ENCODE results near the gene IKZF3. TPM values are rescaled to one million over a fixed set of nuclear protein-coding genes. Genes with fewer than 3 reads are reported as not detected.

IKZF3 gene
- total RNA-seq, 1 experiment from 2014 or later = 0.81 TPM

DNA sequence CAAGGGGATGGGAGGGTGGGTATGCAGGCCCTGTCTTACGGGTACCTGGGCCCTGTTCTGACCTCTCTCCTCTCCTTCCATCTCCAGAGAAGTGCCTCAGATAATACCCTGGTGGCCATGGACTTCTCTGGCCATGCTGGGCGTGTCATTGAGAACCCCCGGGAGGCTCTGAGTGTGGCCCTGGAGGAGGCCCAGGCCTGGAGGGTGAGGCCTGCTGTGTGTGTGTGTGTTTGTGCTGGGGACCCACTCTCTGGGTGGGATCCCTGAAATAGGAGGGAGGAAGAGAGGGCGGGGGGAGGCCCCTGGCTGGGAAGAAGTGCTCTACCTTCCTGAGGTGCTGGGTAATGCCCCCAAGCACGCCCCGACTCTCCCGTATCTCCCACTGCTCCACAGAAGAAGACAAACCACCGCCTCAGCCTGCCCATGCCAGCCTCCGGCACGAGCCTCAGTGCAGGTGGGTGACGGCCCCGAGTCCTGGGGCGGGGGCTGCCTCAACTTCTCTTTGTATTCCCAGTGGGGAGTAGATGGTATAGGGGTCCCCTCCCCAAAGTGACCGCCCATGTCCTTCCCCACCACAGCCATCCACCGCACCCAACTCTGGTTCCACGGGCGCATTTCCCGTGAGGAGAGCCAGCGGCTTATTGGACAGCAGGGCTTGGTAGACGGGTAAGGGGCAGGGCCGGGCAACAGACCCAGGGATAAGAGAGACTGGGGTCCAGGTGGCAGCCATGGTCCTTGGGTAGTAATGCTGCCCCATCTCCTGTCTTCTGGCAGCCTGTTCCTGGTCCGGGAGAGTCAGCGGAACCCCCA is 118.6 kb downstream of the IKZF3 start (continued):
- TF ChIP-seq, protein P1, sequence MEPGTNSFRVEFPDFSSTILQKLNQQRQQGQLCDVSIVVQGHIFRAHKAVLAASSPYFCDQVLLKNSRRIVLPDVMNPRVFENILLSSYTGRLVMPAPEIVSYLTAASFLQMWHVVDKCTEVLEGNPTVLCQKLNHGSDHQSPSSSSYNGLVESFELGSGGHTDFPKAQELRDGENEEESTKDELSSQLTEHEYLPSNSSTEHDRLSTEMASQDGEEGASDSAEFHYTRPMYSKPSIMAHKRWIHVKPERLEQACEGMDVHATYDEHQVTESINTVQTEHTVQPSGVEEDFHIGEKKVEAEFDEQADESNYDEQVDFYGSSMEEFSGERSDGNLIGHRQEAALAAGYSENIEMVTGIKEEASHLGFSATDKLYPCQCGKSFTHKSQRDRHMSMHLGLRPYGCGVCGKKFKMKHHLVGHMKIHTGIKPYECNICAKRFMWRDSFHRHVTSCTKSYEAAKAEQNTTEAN (CRISPR knock-in tag; IDR thresholded peaks at IDR 0.05) = no peak
- TF ChIP-seq NFYB (CRISPR knock-in tag; conservative IDR thresholded peaks at IDR 0.05; ENCODE audit: low read depth) (no peak), ZBTB21 (CRISPR knock-in tag; IDR thresholded peaks at IDR 0.05; ENCODE audit: borderline replicate concordance) (no peak), PRRX2 (CRISPR knock-in tag; IDR thresholded peaks at IDR 0.05) (no peak)

DNA sequence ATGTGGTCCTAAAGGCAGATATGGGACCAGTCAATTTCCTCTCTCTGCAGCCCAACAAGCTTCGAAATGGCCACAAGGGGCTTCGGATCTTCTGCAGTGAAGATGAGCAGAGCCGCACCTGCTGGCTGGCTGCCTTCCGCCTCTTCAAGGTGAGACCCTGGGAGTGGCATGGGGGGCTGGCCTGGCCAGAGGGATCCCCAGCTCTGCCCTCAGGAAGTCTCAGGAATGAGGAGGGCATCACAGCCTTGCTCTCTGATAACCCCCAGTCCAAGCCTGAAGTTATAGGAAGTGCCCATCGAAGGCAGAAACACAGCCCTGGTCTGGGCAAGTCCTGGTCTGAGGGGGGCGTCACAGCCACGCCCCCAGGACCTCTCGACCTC is 119.3 kb downstream of the IKZF3 start:
- no peaks in the 10 kb centered on the region for H3K27me3 Mint-ChIP-seq (ENCODE audit: low read depth)
- POLR2A ChIA-PET = no interaction called here

DNA sequence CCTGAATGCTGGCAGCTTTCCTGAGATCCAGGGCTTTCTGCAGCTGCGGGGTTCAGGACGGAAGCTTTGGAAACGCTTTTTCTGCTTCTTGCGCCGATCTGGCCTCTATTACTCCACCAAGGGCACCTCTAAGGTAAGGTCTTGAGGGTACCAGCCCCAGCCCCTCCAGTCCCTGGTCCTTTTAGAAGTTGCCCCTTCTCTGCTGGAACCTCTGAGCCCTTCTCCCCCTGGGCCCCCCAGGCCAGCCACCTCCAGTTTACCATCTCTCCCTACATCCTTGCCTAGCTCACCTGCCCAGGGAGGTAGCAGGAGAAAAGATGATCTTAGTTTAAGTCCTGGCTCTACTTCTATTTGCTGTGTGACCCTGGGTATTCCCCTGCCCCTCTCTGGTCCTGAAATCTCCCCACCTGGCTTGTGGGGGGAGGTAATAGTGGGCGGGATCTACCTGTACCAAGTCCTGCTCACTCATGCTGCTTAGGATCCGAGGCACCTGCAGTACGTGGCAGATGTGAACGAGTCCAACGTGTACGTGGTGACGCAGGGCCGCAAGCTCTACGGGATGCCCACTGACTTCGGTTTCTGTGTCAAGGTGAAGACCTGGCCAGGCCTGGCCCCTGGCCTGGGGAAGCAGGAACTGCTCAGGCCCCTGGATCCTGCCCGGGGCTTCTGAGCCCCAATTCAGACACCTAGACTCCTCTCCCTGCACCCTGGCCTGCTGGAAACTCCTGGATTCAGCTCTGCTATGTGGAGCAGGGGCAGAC is 119.9 kb downstream of the IKZF3 start:
- H3K4me1 Mint-ChIP-seq = peaks cover 24% of the 10 kb centered on the region
- H3K4me3 Mint-ChIP-seq = no peak overlapping the region
- no peak for ATAC-seq
- H3K36me3 Mint-ChIP-seq = peaks cover 23% of the 10 kb centered on the region
- no peaks in the 10 kb centered on the region for H3K27me3 Mint-ChIP-seq (ENCODE audit: low read depth)
- no peak for DNase-seq (ENCODE audit: low spot score)
- ChIA-PET POLR2A (no interaction called here), CTCF (interaction anchor here (1.1 to 1.6 kb wide), 3 partner anchors 11 to 121 kb away, joined by 3 to 10 read pairs (median 8); partner anchors contain the start of gene MIEN1)
- no peaks in the 10 kb centered on the region for H3K9me3 Mint-ChIP-seq
- no peak overlapping the region for H3K27ac Mint-ChIP-seq
- no peak for TF ChIP-seq NR2C2 (CRISPR knock-in tag; IDR thresholded peaks at IDR 0.05)
- no peak for TF ChIP-seq JUN (CRISPR knock-in tag; IDR thresholded peaks at IDR 0.05)
- TF ChIP-seq ZNF423 (CRISPR knock-in tag; IDR thresholded peaks at IDR 0.05) = no peak
- TF ChIP-seq, protein P2, sequence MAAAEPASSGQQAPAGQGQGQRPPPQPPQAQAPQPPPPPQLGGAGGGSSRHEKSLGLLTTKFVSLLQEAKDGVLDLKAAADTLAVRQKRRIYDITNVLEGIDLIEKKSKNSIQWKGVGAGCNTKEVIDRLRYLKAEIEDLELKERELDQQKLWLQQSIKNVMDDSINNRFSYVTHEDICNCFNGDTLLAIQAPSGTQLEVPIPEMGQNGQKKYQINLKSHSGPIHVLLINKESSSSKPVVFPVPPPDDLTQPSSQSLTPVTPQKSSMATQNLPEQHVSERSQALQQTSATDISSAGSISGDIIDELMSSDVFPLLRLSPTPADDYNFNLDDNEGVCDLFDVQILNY (CRISPR knock-in tag; IDR thresholded peaks at IDR 0.05) = no peak
- no peak for TF ChIP-seq NFATC4 (CRISPR knock-in tag; IDR thresholded peaks at IDR 0.05)
- TF ChIP-seq, protein P3, sequence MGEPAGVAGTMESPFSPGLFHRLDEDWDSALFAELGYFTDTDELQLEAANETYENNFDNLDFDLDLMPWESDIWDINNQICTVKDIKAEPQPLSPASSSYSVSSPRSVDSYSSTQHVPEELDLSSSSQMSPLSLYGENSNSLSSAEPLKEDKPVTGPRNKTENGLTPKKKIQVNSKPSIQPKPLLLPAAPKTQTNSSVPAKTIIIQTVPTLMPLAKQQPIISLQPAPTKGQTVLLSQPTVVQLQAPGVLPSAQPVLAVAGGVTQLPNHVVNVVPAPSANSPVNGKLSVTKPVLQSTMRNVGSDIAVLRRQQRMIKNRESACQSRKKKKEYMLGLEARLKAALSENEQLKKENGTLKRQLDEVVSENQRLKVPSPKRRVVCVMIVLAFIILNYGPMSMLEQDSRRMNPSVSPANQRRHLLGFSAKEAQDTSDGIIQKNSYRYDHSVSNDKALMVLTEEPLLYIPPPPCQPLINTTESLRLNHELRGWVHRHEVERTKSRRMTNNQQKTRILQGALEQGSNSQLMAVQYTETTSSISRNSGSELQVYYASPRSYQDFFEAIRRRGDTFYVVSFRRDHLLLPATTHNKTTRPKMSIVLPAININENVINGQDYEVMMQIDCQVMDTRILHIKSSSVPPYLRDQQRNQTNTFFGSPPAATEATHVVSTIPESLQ (CRISPR knock-in tag; IDR thresholded peaks at IDR 0.05) = no peak
- no peak for TF ChIP-seq SMAD4 (CRISPR knock-in tag; IDR thresholded peaks at IDR 0.05)
- TF ChIP-seq PRRX2 (CRISPR knock-in tag; IDR thresholded peaks at IDR 0.05) = no peak
- TF ChIP-seq, protein P4, sequence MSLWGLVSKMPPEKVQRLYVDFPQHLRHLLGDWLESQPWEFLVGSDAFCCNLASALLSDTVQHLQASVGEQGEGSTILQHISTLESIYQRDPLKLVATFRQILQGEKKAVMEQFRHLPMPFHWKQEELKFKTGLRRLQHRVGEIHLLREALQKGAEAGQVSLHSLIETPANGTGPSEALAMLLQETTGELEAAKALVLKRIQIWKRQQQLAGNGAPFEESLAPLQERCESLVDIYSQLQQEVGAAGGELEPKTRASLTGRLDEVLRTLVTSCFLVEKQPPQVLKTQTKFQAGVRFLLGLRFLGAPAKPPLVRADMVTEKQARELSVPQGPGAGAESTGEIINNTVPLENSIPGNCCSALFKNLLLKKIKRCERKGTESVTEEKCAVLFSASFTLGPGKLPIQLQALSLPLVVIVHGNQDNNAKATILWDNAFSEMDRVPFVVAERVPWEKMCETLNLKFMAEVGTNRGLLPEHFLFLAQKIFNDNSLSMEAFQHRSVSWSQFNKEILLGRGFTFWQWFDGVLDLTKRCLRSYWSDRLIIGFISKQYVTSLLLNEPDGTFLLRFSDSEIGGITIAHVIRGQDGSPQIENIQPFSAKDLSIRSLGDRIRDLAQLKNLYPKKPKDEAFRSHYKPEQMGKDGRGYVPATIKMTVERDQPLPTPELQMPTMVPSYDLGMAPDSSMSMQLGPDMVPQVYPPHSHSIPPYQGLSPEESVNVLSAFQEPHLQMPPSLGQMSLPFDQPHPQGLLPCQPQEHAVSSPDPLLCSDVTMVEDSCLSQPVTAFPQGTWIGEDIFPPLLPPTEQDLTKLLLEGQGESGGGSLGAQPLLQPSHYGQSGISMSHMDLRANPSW (CRISPR knock-in tag; conservative IDR thresholded peaks at IDR 0.05; ENCODE audit: low read depth) = no peak
- no peak for TF ChIP-seq CREM (CRISPR knock-in tag; IDR thresholded peaks at IDR 0.05)
- TF ChIP-seq SMAD3 (CRISPR knock-in tag; IDR thresholded peaks at IDR 0.05; ENCODE audit: borderline replicate concordance) = no peak
- no peak for TF ChIP-seq ZNF263 (CRISPR knock-in tag; IDR thresholded peaks at IDR 0.05; ENCODE audit: low read depth)
- TF ChIP-seq, protein P5, sequence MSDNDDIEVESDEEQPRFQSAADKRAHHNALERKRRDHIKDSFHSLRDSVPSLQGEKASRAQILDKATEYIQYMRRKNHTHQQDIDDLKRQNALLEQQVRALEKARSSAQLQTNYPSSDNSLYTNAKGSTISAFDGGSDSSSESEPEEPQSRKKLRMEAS (CRISPR knock-in tag; IDR thresholded peaks at IDR 0.05) = no peak
- TF ChIP-seq, protein P6, sequence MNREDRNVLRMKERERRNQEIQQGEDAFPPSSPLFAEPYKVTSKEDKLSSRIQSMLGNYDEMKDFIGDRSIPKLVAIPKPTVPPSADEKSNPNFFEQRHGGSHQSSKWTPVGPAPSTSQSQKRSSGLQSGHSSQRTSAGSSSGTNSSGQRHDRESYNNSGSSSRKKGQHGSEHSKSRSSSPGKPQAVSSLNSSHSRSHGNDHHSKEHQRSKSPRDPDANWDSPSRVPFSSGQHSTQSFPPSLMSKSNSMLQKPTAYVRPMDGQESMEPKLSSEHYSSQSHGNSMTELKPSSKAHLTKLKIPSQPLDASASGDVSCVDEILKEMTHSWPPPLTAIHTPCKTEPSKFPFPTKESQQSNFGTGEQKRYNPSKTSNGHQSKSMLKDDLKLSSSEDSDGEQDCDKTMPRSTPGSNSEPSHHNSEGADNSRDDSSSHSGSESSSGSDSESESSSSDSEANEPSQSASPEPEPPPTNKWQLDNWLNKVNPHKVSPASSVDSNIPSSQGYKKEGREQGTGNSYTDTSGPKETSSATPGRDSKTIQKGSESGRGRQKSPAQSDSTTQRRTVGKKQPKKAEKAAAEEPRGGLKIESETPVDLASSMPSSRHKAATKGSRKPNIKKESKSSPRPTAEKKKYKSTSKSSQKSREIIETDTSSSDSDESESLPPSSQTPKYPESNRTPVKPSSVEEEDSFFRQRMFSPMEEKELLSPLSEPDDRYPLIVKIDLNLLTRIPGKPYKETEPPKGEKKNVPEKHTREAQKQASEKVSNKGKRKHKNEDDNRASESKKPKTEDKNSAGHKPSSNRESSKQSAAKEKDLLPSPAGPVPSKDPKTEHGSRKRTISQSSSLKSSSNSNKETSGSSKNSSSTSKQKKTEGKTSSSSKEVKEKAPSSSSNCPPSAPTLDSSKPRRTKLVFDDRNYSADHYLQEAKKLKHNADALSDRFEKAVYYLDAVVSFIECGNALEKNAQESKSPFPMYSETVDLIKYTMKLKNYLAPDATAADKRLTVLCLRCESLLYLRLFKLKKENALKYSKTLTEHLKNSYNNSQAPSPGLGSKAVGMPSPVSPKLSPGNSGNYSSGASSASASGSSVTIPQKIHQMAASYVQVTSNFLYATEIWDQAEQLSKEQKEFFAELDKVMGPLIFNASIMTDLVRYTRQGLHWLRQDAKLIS (CRISPR knock-in tag; IDR thresholded peaks at IDR 0.05; ENCODE audit: borderline replicate concordance) = no peak
- TF ChIP-seq TCF7 (CRISPR knock-in tag; IDR thresholded peaks at IDR 0.05; ENCODE audit: low read depth) = no peak
- no peak for TF ChIP-seq SP1 (CRISPR knock-in tag; conservative IDR thresholded peaks at IDR 0.05)
- no peak for TF ChIP-seq NFYB (CRISPR knock-in tag; conservative IDR thresholded peaks at IDR 0.05; ENCODE audit: low read depth)

More for the DNA sequence above, 119.3 kb downstream of the IKZF3 start:
- DNase-seq (ENCODE audit: low spot score) (no peak), ATAC-seq (no peak)
- no peaks in the 10 kb centered on the region for H3K9me3 Mint-ChIP-seq
- H3K27ac Mint-ChIP-seq = no peak overlapping the region
- H3K36me3 Mint-ChIP-seq = peaks cover 23% of the 10 kb centered on the region
- H3K4me1 Mint-ChIP-seq = peaks cover 27% of the 10 kb centered on the region
- TF ChIP-seq, protein P5 (CRISPR knock-in tag; IDR thresholded peaks at IDR 0.05) = no peak
- CTCF ChIA-PET = interaction anchor here (1.1 to 1.6 kb wide), 4 partner anchors 10 to 121 kb away, joined by 3 to 10 read pairs (median 6); partner anchors contain the start of gene MIEN1
- no peak overlapping the region for H3K4me3 Mint-ChIP-seq
